Central memory CD8-positive, alpha-beta T cell (primary cell): ENCODE measurements around the gene CCDC89.

ENCODE experiments used
- ATAC-seq: fragments of 150-1000 bp; cut with Tn5 transposase; replicated peaks from 2 replicates; pipeline ENCODE4 v1.10.0; 2022; ENCODE audit warnings: mild to moderate bottlenecking, moderate FRiP score, moderate number of reproducible peaks; ENCODE audit not compliant: poor library complexity, severe bottlenecking; ENCODE audit errors: extremely low read depth
- DNase-seq, 2 donors: peaks; one replicate each; pipeline ENCODE4 v3.0.0; 2021; ENCODE audit warnings: low spot score in 2 of 2
- H3K27ac Mint-ChIP-seq: one replicate; pipeline ENCODE4 v1.8.0; 2022; ENCODE audit warnings: low read depth, mild to moderate bottlenecking, moderate library complexity, mixed read lengths
- H3K27me3 Mint-ChIP-seq: one replicate; pipeline ENCODE4 v1.8.0; 2022; ENCODE audit warnings: mixed read lengths
- H3K36me3 Mint-ChIP-seq: one replicate; pipeline ENCODE4 v1.8.0; 2022; ENCODE audit warnings: mild to moderate bottlenecking, moderate library complexity, mixed read lengths; ENCODE audit not compliant: insufficient read depth
- H3K4me1 Mint-ChIP-seq: one replicate; pipeline ENCODE4 v1.8.0; 2022; ENCODE audit warnings: mixed read lengths
- H3K4me3 Mint-ChIP-seq: one replicate; pipeline ENCODE4 v1.8.0; 2022; ENCODE audit warnings: mild to moderate bottlenecking, moderate library complexity, mixed read lengths
- H3K9me3 Mint-ChIP-seq: one replicate; pipeline ENCODE4 v1.8.0; 2022; ENCODE audit warnings: mixed read lengths

Gene CCDC89

GRCh38 chr11:85710917-85711316, 24.9 kb upstream of the CCDC89 start:
- Mint-ChIP-seq H3K36me3 (peaks cover 12% of the 10 kb centered on the region), H3K27ac (no peak overlapping the region)
- no peak for ATAC-seq

DNA sequence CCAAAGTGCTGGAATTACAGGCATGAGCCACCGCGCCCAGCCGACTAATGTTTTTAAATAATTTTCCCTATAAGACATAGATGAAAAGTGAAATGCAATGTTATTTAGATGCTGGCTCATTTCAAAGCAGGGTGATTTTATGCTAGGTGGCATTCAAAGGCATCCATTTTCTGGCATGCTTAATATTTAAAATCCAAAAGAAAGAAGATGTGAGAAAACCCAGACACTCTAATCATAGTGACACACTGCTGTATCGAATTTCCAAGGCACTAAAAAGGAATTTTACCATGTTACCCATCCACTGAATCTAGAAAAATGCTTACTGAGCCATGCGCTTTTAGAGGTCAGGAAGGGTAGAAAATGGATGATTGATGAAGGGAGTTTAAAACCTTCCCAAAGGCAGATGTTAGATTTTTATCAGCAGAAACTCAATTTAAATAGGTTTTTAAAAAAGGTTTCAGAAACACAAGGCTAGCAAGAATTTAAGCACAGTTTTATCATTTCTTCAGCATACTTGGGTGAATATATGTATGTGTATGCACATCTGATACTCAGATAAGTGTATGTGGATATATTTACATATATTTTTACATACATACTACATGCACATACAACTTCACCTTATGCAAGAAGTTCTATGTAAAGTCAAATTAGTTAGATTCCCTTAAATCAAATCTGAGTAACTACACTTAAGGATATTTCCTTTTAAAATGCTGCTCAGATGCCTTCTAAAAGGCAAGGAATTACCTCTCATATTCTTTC, 24.1 kb upstream of the CCDC89 start:
- H3K4me3 Mint-ChIP-seq = no peak overlapping the region
- H3K36me3 Mint-ChIP-seq = peaks cover 12% of the 10 kb centered on the region
- H3K27ac Mint-ChIP-seq = no peak overlapping the region
- peaks cover 5% of the 10 kb centered on the region for H3K4me1 Mint-ChIP-seq
- H3K27me3 Mint-ChIP-seq = no peaks in the 10 kb centered on the region
- H3K9me3 Mint-ChIP-seq = no peaks in the 10 kb centered on the region
- ATAC-seq (no peak), DNase-seq (no peak)

More at GRCh38 chr11:85710917-85711316, 24.9 kb upstream of the CCDC89 start:
- Mint-ChIP-seq H3K27me3 (no peaks in the 10 kb centered on the region), H3K4me1 (peaks cover 5% of the 10 kb centered on the region), H3K9me3 (no peaks in the 10 kb centered on the region), H3K4me3 (no peak overlapping the region)
- no peak for DNase-seq

DNA sequence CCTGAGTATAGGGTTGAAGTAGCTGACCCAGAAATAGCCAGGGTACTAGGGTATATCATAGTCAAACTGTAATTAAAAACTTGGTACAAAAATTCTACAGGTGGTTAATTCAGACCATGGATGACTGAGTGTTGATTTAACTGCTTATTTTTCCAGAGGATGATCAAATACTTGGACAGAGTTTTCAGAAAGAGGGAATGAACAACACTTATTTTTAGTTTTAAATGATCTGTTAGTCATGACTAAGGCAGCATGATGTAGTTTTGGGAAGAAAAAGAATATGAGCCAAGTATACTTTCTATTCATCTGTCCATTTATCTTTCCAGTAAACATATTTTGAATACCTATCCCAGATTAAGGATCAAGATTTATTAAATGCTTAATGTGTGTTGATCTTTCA, 19.8 kb upstream of the CCDC89 start:
- Mint-ChIP-seq H3K36me3 (peaks cover 11% of the 10 kb centered on the region), H3K27ac (no peak overlapping the region), H3K27me3 (no peaks in the 10 kb centered on the region), H3K4me1 (peaks cover under 1% of the 10 kb centered on the region), H3K9me3 (no peaks in the 10 kb centered on the region), H3K4me3 (no peak overlapping the region)
- ATAC-seq (no peak), DNase-seq (no peak)

DNA sequence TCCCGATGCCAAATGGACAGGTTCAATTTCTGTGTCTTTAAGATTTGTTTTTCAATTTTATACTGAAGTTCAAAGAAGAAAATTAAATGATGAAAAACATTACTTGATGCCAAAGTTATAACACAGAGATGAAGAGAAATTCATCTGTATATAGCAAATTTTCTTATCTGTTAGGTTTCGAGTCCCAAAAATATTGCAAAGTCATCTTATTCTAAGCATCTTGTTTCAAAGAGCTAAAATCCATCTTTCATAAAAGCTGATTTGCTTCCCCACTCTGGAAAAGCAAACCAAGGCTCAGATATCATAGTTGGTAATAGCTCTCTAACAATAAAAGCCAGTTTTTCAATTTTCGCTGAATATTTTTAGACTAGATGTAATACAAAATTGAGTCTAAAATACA, 19.0 kb upstream of the CCDC89 start:
- Mint-ChIP-seq H3K36me3 (peaks cover 9% of the 10 kb centered on the region), H3K27me3 (no peaks in the 10 kb centered on the region), H3K4me3 (no peak overlapping the region), H3K9me3 (no peaks in the 10 kb centered on the region), H3K4me1 (peaks cover 9% of the 10 kb centered on the region), H3K27ac (peak overlapping the region; percentile 19)
- ATAC-seq = no peak
- no peak for DNase-seq

- Mint-ChIP-seq H3K4me1 (peaks cover 27% of the 10 kb centered on the region), H3K27me3 (no peaks in the 10 kb centered on the region), H3K9me3 (no peaks in the 10 kb centered on the region), H3K4me3 (peak overlapping the region; percentile 51), H3K27ac (peak overlapping the region; percentile 80), H3K36me3 (peaks cover 8% of the 10 kb centered on the region)
- DNase-seq (no peak), ATAC-seq (peak; percentile 92)
These were observed 14.2 kb upstream of the CCDC89 start for GRCh38 chr11:85699957-85700741.

DNA sequence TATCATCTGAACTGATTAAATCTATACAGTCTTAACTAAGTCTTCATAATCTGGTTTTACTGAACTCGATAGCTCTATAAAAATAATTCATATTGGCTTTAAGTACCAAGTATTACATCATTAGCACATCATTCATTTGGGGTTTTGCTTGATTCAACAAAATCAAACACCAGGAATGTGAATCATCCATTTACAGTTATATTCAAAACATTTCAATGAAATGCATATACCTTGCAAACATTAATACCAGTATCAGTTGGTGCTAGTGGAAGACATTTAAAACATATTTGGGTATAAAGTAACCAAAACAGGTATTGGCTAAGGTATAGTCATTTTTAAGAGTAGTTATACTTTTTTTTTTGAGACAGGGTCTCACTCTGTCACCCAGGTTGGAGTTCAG, 12.2 kb upstream of the CCDC89 start:
- DNase-seq = no peak
- no peak for ATAC-seq
- peaks cover 8% of the 10 kb centered on the region for H3K36me3 Mint-ChIP-seq
- peaks cover 27% of the 10 kb centered on the region for H3K4me1 Mint-ChIP-seq
- H3K27me3 Mint-ChIP-seq = no peaks in the 10 kb centered on the region
- H3K4me3 Mint-ChIP-seq = no peak overlapping the region
- H3K9me3 Mint-ChIP-seq = no peaks in the 10 kb centered on the region
- H3K27ac Mint-ChIP-seq = peak overlapping the region; percentile 79

DNA sequence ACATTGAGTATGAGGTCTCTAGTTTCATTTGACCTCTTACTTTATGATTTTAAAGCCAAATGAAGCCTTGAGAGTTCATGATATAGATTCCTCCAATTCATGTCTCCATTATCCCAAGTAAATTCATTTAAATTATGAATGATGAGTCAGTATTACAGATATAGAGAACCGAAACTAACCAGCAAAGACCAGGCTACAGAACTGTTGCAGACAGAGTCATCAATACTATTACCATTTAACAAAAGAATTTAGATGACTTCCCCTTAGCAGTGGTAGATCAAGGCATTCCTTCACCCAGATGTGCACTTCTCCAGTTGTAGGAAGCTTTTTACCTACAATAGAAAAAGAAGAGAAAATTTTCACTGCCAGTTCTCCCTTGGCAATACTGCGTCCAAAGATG, 11.8 kb upstream of the CCDC89 start:
- no peak overlapping the region for H3K4me3 Mint-ChIP-seq
- peaks cover 27% of the 10 kb centered on the region for H3K4me1 Mint-ChIP-seq
- DNase-seq = no peak
- peak overlapping the region; percentile 79 for H3K27ac Mint-ChIP-seq
- no peaks in the 10 kb centered on the region for H3K27me3 Mint-ChIP-seq
- no peaks in the 10 kb centered on the region for H3K9me3 Mint-ChIP-seq
- peaks cover 8% of the 10 kb centered on the region for H3K36me3 Mint-ChIP-seq
- ATAC-seq = no peak

GRCh38 chr11:85695546-85695945, 9.6 kb upstream of the CCDC89 start:
- Mint-ChIP-seq H3K36me3 (peaks cover 7% of the 10 kb centered on the region), H3K27ac (no peak overlapping the region), H3K9me3 (no peaks in the 10 kb centered on the region), H3K4me3 (no peak overlapping the region), H3K27me3 (no peaks in the 10 kb centered on the region), H3K4me1 (peaks cover 24% of the 10 kb centered on the region)
- ATAC-seq (no peak), DNase-seq (no peak)

GRCh38 chr11:85694385-85694980, 8.5 kb upstream of the CCDC89 start:
- no peak for DNase-seq
- no peak for ATAC-seq
- Mint-ChIP-seq H3K27ac (no peak overlapping the region), H3K27me3 (no peaks in the 10 kb centered on the region), H3K36me3 (peaks cover 9% of the 10 kb centered on the region), H3K4me1 (peaks cover 13% of the 10 kb centered on the region), H3K9me3 (no peaks in the 10 kb centered on the region), H3K4me3 (no peak overlapping the region)

DNA sequence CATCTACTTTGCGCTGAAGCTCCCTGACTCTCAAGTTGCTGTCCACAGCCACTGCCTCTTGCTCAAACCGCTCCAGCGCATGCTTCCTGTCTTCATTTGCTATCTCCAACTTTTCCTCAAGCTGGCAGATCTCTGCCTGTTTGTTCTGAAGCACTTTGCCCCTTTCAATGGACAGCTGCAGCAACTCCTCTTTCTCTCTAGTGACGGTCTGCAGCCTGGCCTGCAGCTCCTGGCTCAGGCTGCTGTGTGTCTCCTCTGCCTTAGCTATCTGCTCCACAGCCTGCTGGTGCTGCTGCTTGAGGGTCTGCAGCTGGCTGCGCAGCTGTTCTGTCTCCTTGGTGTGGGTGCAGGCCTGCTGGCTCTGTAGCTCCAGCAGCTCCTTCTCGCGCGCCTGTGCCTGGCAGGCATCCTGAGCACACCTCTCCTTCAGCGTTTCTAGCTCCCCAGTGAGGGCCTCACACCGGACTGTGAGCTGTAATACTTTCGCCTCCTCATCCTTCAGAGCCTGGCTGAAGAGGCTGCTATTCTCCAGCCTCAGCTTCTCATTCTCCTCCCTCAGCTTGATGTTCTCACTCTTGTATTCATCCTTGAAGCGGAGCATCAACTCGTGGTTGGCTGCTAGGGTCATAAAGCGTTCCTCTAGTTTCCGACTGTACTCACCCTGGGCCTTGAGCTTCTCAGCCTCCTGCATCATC, 723 bp downstream of the CCDC89 start:
- peak overlapping the region; percentile 22 for H3K4me3 Mint-ChIP-seq
- H3K9me3 Mint-ChIP-seq = no peaks in the 10 kb centered on the region
- no peak for ATAC-seq
- no peak overlapping the region for H3K27ac Mint-ChIP-seq
- peaks cover 22% of the 10 kb centered on the region for H3K4me1 Mint-ChIP-seq
- H3K27me3 Mint-ChIP-seq = no peaks in the 10 kb centered on the region
- no peak for DNase-seq
- peaks cover 7% of the 10 kb centered on the region for H3K36me3 Mint-ChIP-seq

DNA sequence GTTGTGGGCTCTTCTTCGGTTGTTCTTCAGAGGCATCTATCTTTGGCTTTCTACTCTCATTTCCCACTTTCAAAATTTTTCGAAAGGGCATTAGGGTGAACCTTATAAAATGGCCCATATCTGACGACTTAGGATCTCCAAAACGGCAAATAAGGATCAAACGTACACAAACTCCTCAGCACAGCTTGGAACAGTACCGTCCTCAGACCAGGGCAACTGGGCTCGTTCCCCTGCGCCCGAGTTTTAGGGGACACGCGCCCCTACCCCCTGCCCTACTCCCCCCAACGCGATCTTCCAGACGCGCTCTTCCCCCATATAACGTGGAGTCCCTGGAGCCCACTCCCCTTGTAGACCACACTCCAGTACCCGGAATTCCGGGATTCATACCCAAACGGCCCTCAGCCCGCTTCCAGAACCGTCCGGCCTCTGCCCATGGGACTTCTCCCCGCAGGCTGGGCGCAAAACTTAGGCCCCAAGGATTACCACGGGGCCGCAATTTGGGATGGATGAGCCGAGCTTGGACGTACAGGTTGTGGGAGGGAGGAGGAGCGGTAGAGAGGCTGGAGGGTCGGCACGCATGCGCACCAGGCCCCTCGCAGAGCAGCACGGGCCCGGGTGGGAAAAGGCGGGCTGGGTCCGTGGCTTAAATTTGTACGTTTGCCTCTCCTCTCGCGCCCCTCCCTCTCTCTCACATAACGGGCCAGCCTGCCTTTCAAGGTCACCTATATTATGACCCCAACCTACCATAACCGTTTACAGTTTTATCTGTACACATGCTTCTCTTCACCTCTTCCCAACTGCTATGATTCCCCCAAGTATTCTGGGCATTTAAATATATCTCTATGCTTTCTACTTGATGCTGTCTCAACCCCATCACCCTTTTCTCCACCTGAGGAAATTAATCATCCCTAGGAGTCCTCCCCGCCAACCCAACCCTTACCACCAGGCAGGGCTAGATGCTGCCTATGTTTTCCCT, 3.4 kb downstream of the CCDC89 start:
- no peaks in the 10 kb centered on the region for H3K27me3 Mint-ChIP-seq
- peak overlapping the region; percentile 12 for H3K27ac Mint-ChIP-seq
- peak overlapping the region; percentile 80 for H3K4me3 Mint-ChIP-seq
- peaks cover 22% of the 10 kb centered on the region for H3K4me1 Mint-ChIP-seq
- H3K9me3 Mint-ChIP-seq = no peaks in the 10 kb centered on the region
- peak; percentile 75 for ATAC-seq
- peak in 1 of 2 donors; percentile 29 for DNase-seq
- peaks cover 3% of the 10 kb centered on the region for H3K36me3 Mint-ChIP-seq
